NCI-H1092 treated with DMSO at 0.1 percent for 48 hours (cell line): ENCODE data around the gene PAPPA.

Source experiments
- DNase-seq: peaks from one replicate; lab custom pipeline; 2025; lab: John Stamatoyannopoulos, UW

Gene PAPPA

GRCh38 chr9:116383936-116384335, 230.3 kb downstream of the PAPPA start:
- no peak for DNase-seq

DNA sequence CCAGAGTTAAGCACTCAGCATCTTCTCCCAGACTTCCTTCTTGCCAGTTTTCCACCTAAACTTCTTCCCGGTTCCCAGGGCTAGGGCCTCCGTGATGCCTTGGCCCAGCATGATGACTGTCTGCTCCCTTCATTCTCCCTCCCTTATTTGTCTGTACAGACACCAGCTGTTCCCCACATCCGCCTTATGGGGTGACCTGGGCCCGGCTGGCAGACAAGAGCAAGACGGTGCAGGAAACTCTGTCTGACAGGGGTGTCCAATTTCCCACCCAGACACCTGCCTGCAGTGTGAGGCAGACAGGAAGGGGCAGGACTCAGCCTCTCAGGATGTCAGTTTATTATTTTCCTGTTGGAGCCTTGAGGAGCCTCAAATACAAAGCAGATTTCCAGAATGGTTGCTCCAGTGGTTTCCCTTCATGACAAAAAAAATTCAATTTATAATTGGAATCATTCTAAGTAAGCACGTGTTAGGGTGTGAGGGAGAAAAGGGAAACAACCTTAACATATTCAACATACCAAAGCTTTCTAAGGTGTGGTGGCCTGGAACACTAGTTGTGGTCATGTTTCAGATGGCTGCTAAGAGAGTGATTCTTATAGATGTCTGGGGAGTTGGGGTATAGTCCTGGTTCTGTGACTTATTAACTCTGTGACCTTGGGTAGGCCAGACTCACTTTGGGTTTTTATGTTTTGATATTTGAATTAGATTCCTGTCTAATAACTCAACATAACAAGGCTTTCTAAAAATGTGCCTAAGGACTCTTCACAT, 234.5 kb downstream of the PAPPA start:
- DNase-seq = no peak

GRCh38 chr9:116389541-116390302, 236.1 kb downstream of the PAPPA start:
- DNase-seq = no peak

GRCh38 chr9:116390303-116391228, 237.0 kb downstream of the PAPPA start:
- no peak for DNase-seq

DNA sequence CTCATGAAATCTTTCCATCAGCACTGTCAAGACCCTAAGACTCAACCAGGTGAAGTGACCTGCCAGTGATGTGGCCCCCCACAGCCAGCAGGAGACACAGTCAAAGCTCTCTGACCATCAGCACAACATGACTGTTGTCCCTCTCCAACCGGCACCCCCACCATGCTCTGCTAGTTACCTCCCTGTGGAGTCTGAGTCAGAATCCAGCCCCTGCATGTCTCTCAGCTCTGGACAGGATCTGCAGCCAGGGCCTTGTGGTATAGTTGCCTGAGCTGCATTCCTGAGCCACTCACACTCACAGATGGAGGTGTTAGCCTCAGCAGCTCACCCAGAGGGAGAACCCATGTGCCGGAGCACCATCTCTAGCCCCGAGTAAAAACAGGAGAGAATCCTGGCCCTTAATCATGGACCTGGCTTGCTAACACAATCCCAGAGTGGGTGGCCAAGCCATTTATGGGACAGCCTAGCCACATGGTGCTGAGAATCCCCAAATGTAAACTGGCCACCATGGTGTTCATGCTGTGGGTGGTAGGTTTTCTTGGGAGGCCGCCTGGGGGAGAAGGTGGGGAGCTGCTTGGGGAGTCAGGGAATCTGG, 237.8 kb downstream of the PAPPA start:
- no peak for DNase-seq

DNA sequence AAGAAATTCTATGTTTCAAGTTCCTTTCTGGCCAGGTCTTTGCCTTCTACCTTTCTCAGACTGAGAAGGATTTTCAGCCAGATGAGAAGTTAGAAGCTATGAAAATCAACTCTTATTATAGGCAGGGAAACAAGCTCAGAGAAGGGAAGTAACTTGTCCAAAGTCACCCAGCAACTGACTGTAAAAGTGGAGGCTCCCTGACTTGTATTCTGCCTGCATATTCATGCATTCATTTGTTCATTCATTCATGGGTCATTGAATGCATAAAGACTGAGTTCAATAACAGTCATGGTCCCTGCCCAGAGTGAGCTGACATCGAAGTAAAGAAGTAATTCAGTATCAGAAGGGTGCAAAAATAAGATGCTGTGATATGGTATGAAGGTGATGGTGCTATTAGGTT, 239.6 kb downstream of the PAPPA start:
- no peak for DNase-seq

DNA sequence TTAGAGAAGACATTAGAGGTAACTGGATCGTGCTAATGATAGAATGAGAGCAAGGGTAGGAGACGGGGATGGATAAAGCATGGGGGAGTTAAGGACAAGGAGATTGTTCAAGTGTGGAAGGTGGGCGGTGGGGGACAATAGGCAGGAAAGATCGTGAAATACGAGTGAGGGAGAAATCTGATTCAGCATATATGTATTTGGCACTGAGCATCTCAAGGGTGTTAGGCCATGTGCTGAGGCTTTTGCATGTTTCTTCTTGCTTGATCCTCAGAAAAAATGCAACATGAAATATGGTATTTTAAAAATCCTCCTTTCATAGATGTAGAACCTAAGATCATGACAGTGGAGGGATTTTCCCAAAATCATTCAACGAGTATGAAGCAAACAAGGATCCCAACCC, 240.5 kb downstream of the PAPPA start:
- DNase-seq = no peak

GRCh38 chr9:116394894-116395698, 241.5 kb downstream of the PAPPA start:
- no peak for DNase-seq

DNA sequence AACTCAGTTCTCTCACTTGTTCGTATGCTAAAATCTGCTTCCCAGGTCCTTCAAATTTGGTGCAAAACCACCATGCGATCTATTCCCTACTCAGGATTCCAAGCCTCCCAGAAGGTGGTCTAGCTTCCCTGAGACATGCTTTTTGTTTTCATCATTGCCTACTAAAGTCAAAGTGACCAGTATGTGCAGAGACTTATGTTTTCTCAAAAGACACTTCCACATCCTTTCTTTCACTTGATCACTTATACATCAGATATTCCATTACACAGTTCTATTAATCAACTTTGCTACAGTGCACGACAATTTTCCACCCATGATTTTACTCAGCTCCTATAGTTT, 242.1 kb downstream of the PAPPA start:
- no peak for DNase-seq

- no peak for DNase-seq
Observed at GRCh38 chr9:116403171-116403570, 249.6 kb downstream of the PAPPA start.

- no peak for DNase-seq
Observed at GRCh38 chr9:116404228-116404627, 250.6 kb downstream of the PAPPA start.

DNA sequence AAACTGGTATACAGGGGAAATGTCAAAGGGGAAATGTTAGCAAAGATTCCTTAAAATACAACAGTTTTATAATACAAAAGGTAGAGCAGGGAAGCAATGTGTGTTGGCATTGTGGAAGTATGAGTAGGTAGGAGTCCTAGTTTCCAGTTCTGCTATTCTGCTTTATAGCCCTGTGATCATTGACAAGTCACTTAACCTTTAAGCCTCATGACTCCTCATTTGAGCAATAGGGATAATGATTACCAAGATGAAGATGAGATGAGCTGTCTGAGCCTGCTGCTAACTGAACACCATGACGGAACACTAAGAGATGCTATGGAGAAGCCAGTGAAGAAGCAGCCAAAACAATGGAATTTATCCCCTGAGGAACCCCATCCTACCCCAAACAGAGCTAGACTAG, 251.7 kb downstream of the PAPPA start:
- no peak for DNase-seq

DNA sequence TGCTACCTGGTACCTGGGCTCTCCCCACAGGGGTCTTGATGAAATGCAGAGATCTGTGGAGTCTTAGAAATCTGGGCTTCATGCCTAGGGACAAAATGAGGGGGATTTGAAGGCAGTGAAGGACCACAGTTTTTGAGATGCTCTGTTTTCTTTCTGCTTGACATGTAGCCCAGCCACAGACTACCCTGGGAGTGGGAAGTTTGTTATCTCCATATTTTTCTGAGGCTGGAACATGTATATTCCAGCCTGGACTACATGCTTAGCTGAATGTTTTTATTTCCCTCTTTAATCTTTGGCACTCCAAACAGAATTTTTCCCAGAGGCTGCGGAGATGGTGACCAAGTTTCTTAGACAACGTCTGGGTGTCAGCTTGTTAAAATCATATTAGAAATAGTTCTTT, 252.9 kb downstream of the PAPPA start:
- DNase-seq = no peak

DNA sequence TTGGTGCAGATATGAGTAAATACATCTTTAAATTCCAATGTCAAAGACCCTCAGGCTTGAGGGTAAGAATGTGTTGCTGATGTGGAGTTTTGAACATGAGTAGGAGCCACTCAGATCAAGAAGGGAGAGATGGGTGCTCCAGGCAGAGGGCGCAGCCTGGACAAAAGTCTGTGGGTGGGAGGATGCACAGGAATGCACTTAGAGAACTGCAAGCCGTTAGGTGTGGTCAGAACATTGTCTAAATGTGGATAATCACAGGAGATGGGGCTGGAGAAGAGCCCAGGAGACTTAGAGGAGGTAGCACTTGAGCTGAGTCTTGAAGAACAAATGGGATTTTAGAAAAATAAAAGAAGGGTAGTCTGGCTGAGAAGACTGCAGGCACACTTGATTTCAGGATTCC, 255.5 kb downstream of the PAPPA start:
- no peak for DNase-seq

GRCh38 chr9:116409638-116410037, 256.0 kb downstream of the PAPPA start:
- DNase-seq = no peak

DNA sequence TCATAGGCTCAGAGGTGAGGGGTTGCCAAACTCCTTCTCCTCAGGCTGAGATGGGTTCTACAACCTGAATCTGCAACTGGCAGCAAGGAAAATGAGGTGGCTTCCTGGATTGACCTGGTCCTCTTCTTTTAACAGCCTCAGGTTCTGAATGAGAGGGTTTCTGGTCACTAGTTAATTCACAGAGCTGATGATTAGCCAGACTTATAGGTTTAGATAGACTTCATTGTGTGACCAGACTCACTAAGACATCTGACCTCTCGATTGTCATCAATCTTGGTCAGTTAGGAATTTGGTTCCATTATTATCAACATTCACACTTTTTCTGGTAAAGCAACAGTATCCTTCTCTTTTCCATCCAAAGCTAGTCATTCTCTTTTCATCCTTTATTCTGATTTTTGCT, 257.9 kb downstream of the PAPPA start:
- DNase-seq = no peak

DNA sequence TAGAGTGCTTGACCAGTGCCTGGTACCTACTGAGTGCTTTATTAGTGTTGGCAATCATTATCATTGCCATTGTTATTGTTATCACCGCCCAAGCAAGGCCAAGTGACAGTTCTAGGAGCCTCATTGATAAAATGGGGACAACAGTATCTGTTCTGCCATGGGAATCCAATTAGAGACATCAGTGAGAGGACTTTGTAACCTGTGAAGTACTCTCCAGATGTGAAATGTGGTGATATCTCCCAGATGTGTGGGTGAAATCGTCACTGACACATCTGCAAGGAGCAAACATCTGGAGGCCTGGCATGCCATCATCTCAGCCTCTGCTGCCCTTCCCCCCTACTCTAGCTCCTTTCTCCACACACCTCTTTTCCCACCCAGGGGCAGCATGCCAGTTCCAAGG, 260.8 kb downstream of the PAPPA start:
- DNase-seq = no peak

GRCh38 chr9:116416421-116416820, 262.8 kb downstream of the PAPPA start:
- DNase-seq = no peak

GRCh38 chr9:116417464-116417863, 263.9 kb downstream of the PAPPA start:
- no peak for DNase-seq

- no peak for DNase-seq
Observed at GRCh38 chr9:116419181-116419580, 265.6 kb downstream of the PAPPA start.

GRCh38 chr9:116420993-116421538, 267.5 kb downstream of the PAPPA start:
- DNase-seq = no peak
